NCI-H2029 treated with DMSO at 0.1 percent for 48 hours (cell line): ENCODE measurements around the gene PAH.

Experiments
- DNase-seq: peaks from one replicate; lab custom pipeline; 2025; lab: John Stamatoyannopoulos, UW

PAH gene

DNA sequence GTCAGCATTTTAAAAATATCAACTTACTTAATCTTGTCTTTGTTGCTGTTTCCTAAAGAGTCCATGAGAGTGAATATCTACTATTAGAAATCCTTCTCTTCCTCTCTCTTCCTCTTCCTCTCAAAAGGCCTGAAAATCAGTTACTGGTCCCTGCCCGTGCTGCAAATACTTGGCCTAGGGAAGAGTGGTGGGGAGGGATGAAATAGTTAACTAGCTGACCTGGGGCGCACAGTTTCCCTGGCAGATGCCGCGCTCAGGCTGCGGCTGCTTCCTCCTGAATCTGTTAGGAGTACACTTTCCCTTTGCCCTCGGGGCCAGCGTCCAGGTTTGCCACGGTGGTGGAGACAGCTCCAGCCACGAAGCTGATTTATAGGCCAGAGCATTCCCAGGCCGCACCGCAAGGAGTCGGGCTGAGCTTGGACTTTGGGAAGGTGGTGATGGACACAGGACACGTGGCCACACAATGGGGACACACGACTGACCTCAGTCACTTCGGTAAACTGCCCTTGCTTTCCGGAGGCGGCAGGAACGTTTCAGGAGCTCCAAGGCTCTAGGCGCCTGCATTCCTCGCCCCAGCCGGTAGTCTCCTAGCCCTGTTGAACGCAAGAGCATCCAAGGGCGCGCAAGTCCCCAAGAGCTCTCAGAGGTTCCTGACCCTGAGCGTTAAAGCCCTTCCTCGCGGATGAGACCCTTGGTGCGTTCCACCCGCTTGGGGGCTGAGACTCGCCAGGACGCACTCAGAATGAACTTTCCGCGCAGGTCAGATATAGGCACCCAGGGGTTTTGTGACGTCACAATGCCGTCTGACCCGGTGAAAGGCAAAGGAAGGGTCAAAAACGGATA lies 33.3 kb upstream of the PAH start:
- DNase-seq: peak; percentile 75

DNA sequence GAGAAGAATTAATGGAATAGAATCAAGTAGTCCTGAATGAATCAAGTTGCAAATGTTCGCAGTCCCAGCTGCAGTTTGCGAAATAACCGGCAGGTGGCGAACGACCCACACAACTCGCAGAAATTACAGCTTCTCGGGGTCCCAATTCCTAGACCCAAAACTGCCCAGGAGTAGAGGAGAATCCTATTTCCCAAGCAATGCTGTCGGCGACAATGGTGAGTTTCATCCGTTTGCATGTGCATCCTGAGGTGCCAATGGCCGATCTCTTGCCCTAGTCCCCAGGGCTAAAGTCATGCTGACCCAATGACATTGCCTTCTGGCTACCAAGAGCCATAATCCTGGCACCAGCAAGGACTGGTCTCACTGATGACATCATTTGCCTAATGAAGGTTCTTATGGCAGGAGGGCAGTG lies 31.9 kb upstream of the PAH start:
- DNase-seq: peak; percentile 48

DNA sequence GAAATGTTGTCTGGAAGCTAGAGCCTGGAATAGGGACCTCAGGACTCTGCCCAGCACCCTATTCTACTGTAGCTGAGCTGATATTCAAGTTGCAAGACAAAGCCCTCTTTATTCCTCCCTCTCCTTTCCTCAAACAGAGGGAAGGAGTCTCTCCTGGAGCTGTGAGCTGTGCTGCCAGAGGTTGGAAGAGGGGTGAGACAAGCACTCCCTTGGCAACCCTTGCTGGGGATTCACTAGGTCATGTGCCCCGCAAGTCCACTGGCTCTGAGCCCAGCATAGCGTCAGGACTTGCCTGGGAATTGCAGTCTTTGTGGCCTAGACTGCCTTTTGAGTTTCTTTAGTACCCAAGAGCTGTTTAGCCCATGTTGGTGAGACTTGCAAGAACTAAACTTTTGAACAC lies 29.0 kb upstream of the PAH start:
- no peak for DNase-seq

DNA sequence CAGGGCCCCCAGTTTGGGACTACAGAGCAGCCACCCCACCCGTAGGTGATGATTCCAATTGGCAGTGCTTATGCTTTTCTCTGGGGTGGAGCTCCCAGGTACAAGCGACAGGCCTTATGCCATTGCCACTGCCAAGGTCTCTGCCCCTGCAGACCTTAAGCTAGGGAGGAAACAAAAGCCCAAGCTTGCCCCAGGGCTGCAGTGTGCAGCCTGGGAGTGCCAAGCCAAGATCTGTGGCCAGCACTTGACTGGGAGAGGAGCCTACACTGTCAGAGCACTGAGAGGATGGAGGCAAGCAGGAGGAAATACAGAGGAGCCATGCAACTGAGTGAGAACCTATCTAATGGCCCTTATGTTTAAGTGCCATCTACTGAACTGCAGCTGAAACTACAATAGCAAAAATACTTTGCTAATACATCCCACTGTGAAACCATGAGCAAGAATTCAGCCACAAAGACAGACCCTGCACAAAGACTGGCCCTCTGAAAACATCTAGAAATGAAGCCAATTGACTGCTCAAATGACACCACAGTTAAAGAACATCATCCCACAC lies 22.7 kb upstream of the PAH start:
- DNase-seq: no peak

DNA sequence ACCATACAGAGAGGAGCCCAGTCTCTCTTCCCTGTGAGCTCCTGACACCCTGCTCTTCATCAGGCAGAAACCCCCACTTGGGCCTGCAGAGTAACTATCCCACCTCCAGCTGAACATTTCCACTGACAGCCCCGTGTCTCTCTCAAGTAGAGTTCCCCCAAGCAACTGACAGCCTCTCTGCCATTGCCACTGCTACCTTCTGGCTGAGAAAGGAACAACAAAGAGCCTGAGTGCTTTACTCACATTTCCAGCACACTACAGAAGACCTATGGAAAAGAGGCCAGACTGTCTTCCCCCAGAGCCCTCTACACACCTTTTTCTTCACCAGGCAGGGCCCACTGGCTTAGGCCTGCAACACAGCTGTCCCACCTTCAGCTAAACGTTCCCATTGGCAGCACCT lies 22.0 kb upstream of the PAH start:
- no peak for DNase-seq

DNA sequence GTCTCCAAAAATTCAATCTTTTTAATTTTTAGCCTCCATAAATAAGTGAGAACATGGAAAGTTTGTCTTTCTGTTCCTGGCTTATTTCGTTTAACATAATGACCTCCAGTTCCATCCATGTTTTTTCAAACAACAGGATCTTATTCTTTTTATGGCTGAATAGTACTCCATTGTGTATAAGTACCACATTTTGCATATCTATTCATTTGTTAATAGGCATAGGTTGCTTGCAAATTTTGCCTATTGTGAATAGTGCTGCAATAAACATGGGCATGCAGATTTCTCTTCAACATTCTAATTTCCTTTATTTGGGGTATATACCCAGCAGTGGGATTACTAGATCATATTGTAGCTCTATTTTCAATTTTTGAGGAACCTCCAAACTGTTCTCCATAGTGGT lies 16.1 kb upstream of the PAH start:
- no peak for DNase-seq

DNA sequence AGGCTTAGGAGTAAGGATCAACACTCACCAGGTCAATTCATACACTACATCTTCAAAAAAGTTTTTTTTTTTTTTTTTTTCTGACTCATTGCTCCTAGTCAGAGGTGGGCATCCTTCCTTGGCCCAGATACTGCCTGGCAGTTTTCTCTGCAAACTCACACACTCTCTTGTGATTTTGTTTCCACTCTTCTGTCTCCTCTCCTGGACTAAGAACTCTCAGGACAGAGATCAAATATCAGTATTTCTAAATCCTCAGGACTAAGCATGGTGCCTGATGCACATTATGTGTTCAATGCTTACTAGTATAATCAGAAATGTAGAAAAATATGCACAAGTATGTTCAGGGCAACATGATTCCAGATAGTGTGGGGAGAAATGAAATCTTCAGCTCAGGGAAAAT lies 10.2 kb upstream of the PAH start:
- no peak for DNase-seq

DNA sequence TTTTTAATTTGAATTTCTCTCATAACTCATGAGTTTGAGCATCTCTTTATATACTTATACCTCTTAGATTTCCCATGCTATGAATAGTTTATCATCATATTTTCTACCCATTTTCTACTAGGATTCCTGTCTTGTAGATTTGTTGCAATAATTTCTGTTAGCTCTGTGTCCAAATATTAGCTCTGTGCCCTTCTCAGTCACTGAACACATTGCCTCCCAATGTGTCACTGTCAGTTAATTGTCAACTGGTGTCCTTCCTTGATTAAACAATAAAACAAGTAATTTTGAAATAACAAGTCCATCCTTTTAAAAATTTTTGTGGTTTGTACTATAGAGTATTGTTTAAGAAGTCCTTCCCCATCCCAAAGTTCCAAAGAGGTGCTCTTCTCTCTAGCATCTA lies 4.2 kb upstream of the PAH start:
- DNase-seq: no peak

DNA sequence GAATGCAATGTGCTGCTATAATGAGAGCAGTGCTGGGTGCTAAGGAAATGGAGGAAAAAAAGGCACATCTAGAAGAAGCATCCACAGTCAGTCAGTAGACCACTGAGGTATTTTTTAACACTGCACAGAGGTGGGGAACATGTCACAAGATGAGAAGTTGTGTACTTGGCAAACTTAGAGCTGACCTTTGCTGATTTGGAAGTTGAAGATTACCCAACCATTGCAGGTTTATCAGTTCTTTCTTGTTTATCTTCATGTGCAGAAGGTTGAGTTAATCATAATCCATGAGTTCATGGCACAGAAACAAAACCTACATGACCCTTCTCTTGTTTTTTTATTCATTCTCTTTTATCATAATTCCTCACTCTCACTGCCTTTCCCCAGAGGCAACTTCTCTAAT lies 3.2 kb upstream of the PAH start:
- no peak for DNase-seq

DNA sequence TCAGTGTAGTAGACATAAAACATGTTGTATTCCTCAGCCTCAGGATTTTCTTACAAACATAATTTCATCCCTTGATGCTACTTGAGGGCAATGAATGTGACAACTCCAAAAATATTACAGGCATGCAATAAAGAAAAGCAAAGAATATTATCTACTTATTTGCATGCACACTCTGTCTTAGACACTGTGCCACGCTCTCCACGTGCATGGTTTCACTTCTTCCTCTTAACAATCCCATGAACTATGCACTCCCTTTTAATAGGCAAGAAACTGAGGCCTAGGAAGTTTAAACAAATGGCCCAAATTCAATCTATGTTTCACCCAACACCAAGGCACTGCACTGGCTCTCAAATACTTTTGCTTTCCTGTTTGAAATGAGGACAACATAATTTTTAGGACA lies 1.8 kb upstream of the PAH start:
- DNase-seq: no peak

DNA sequence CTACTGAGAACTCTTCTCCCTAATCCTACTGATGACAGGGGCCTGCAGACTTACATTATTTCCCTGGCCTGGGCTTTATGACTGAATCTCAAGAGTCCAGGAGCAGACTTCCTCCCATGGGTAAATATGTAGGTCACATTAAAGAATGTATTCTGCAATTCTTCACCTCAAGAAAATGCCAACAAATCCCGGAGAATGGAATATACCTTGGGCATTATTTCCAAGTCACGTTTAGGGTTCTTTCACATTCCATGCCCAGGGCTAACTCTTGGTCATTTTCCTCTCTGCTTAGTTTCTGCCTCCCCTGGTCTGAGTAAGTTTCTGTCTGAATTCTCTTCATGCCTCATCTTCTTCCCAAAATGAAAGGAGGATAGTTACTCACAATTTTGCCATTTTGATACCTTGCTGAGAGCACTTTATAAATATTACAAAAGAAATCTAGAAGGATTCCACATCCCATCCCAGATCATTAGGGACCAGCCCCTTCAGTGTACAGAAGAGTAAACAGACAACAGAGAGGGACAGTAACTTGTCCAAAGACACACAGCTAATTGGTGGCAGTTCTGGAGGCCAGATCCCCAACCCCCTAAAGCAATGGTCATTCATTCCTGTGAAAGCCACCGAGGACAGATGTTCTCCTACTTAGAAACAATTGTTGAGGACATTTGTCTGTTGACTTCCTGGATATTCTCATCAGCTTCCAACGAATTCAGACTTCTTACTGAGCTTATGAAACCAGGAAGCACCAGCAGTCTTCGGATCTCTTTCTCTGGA lies 605 bp downstream of the PAH start:
- no peak for DNase-seq

DNA sequence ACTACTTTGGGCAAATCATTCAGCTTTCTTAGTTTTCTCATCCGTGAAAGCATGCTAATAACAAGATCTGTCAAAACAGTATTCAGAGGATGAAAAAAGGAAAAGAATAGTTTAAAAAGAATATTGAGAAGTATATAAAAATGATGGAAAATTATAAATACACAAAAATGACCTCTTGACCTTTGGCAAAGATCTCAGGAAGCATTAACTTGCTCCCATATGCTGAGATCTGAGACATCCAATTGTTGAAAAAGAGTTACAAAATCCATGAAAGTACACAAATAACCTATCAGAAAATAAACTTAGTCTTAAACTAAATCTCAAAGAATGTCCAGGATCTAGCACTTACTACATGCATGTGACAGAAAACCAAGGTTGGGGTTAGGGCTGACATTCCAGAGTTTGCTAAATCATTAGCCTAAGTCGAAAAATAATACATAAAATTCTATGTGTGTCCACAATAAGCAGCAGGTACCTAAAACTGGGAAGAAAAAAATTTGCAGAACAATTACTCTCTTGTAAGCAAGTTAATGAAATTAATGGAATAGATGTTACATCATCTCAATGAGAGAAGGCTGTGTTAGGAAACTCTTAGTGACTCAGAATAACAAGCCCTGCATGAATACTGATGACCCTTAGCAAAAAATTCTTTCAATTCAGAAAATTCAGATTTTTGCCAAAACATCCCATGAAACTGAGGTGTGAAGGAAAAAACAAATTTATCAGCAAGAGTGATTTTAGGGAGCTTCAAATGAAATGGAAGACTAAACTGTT lies 3.4 kb downstream of the PAH start:
- DNase-seq: no peak

DNA sequence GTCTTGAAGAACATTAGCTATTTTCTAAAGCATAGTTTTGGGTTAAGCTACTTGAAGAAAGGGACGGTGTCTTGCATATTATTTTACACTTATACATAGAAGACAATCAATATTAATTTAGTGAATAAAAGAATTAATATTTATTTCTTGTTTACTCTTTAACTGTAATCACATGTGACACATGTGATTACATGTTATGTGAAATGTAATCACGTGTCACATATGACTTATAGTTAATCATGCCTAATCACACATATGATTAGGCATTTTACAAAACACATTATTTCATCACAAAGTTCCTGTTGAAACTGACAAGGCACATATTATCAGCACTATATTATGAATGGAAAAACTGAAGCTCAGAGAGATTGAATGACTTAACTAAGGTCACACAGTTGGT lies 4.8 kb downstream of the PAH start:
- no peak for DNase-seq

DNA sequence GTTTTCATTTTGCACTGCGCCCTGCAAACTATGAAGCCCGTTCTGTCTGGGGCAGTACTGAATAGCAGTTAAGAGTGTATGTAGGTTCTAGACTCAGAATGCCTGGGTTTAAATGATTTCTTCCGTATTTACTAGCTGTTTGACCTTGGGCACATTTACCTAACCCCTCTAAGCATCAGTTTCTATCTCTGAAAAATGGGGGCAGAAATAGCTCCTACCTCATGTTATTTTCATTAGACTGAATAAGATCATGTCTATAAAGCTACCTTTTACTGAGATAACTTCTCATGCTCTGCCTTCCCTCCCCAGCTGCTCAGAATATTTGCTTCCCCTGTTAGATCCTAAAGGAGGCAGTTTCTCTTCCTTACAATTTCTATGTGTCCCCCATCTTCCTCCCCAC lies 5.7 kb downstream of the PAH start:
- DNase-seq: no peak

DNA sequence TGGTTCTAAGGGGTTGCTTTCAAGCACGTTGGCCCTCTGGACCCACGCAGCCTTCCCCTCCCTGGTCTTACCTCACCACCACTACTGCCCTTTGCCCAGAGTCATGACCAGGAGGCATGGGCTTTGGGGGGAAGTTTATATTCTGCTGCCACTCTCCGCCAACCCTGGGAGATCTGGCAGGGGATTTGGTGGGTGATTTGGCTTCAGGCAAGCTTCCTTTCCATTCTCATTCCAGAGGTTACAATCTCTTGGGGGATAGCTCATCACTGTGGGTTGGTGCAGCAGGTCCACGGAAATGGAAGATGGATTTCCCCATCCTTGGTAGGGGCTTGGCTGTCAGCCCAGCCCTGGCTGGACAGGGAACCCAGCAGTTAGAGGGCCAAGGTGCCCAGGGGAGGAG lies 6.3 kb downstream of the PAH start:
- no peak for DNase-seq

DNA sequence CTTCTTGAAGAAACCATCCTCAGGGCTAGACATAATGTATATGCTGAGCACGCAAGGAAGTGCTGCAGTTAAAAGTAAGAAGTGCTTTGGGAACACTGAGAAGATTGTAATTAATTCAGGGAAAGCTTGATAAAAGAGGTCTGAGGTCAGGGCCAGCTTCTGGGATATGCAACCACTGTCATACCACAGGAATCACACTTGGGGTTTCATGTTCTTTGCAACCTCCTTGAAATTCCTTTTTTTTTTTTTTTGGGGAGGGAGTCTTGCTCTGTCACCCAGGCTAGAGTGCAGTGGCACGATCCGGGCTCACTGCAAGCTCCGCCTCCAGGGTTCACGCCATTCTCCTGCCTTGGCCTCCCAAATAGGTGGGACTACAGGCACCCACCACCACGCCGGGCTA lies 6.9 kb downstream of the PAH start:
- DNase-seq: no peak

DNA sequence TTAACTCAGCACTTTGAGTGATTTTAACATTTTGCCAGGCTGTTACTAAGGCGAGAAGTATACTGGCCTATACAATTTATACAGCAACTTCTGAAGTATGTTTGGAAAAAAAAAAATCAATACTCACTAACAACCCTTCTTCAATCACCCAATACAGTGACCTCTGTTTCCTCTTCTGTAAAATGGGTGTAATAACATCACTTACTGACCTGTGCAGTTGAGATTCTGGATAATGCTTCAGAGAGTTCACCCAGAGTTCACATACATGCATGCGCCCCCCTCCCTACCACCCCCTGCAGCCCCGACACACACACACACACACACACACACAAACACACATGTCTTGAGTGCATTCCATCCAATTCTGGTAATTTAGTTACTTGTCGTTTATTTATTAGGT lies 9.1 kb downstream of the PAH start:
- no peak for DNase-seq

DNA sequence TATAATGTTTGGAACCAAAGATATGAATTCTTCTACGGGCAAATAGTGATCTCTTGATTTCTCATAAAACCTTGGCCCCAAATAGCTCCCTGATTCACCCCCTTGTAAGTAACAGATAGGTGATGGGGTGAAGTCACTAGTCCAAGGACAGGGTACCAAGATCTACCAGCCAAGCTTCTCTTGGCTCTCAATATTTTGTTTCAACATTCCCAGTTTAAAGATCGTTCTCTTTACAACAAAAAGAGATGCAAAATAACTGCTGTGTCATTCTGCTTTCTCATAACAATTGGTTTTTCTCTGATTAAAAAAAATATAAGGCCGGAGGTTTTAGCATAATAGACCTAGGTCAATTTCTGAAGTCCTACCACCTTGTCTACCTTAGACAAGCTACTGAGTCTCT lies 11.8 kb downstream of the PAH start:
- DNase-seq: no peak

DNA sequence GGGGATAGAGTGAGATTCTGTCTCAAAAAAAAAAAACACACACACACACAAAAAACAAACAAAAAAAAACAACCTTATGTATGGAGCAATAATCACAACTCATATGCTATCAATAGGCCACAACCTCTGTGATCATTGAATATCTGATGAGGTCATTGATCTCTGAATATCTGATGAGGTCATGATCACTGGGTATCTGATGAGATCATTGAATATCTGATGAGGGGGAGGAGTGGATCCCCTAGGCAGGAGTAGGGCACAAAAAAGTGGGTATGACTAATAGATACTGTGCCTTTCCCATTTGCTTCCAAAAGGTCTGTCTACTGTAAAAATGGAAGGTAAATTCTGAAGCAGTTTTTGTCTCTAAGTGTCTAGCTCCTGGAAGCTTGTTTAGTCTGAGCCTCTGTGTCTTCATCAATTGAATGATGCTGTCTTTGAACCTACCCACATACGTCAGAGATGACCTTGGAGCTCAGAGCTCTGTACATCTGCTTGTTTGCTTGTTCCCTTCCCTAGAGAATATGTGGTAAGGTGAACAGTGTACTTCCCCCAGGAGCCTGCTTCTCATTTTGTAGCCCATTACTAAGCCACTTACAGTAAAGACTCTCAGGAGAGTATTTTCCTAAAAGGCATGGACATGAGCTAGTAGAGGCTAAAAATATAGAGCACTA lies 13.6 kb downstream of the PAH start:
- no peak for DNase-seq

DNA sequence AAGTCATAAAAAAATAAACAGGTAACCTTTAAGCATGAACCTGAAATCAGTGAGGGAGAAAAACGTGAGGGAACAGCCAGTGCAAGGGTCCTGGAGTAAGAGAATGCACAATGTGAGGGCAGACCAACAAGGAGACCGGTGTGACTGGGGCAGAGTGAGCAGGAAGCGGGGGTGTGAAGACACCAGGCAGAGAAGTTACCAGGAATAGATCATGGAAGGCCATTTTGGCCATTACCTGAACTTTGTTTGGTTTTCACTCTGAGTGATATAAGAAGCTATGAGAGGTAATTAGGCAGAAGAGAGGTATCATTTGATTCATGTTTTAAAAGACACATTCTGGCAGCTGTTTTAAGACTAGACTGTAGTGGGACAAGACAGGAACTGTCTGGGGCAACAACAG lies 15.0 kb downstream of the PAH start:
- no peak for DNase-seq

DNA sequence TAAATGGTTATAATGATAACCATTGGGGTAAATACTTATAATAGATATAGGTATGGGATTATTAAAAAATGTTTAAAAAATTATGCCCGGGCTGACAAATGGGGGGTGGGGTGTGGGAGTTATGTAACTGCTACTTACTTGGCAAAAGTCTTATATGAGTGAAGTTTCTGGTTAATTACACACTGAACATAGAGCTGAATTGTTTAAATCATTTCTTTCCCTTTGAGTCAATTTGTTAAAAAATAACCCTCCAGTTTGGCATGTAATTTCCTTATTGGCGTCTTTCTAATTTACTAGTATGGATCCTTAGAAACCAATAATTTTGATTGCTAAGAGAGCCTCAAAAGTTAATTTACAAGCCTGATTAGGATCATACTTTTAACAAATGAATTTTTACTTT lies 16.7 kb downstream of the PAH start:
- no peak for DNase-seq

DNA sequence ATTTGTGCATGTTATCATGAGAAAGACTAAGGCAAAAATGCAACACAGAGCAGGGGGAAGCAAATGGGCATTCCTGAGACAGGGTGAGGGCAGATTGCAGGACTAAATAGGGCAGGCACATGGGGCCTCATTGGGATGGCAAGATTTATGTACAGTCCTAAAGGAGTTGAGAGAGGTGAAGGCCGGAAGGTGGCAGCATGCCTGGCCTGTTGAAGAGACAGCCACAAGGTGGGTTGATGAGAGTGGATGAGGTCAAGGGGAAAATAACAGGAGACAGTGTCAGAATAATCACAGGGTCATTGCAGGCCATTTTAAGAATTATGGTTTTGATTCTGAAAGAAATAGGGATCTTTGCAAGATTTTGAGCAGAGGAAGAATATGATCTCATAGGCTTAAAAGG lies 21.0 kb downstream of the PAH start:
- no peak for DNase-seq
